BJ (cell line): ENCODE measurements around the gene MCF2. TPM values are rescaled to one million over a fixed set of nuclear protein-coding genes. Genes with fewer than 3 reads are reported as not detected.
A peak's percentile ranks its signal among the peaks of the same experiment; 100 is the strongest.

Experiments
- CTCF ChIA-PET: fragments of 350-600 bp; formaldehyde crosslinking; extraction: SDS; loops from one replicate; lab custom pipeline; 2021; ENCODE audit warnings: antibody characterized with exemption, inconsistent platforms; lab: Yijun Ruan, JAX
- POLR2A ChIA-PET: fragments of 300-600 bp; sonication (Branson Sonifier 250); formaldehyde crosslinking; extraction: SDS; loops from one replicate; lab custom pipeline; 2021; ENCODE audit warnings: antibody characterized with exemption; lab: Charles Lee
- DNase-seq: peaks from one replicate; pipeline ENCODE4 v3.0.0-alpha.2; 2011; ENCODE audit warnings: low read depth
- H3K27me3 ChIP-seq: 2 replicates; pipeline ENCODE4 v1.6.0; 2011; ENCODE audit warnings: low read length; ENCODE audit not compliant: control insufficient read depth, insufficient read depth
- H3K36me3 ChIP-seq: 2 replicates; pipeline ENCODE4 v1.5.1; 2011; ENCODE audit warnings: low read length; ENCODE audit not compliant: control insufficient read depth, insufficient read depth
- H3K4me3 ChIP-seq: 2 replicates; pipeline ENCODE4 v1.5.1; 2011; ENCODE audit warnings: low read depth, mild to moderate bottlenecking, control low read depth, low read length
- CTCF ChIP-seq: IDR thresholded peaks from 2 replicates; pipeline ENCODE4 v1.5.1; 2011; ENCODE audit warnings: low read depth, mild to moderate bottlenecking, control low read depth, inconsistent platforms, low read length, moderate library complexity; ENCODE audit not compliant: insufficient read depth
- polyA minus RNA-seq: library from RNA; depleted of rRNA, polyadenylated mRNA; stranded (reverse); fragments of >200 nt; gene quantifications from 2 replicates; pipeline ENCODE4 v1.2.3, GENCODE V29; 2011; rRNA and poly(A)+ RNA removed
- polyA plus RNA-seq: library from polyadenylated mRNA; depleted of rRNA; stranded (reverse); fragments of >200 nt; gene quantifications from 2 replicates; pipeline ENCODE4 v1.2.3, GENCODE V29; 2011; rRNA removed

MCF2 gene
- polyA plus RNA-seq (not detected in 2 replicates), polyA minus RNA-seq (not detected in 2 replicates)

- H3K36me3 ChIP-seq: no peaks in the 10 kb centered on the region
- no peak within 1 kb of the TSS for H3K4me3 ChIP-seq
- ChIA-PET CTCF (interaction anchor here (1.1 kb wide), 1 partner anchor 10 kb away, joined by 3 read pairs; no protein-coding TSS in a partner anchor), POLR2A (no interaction called here)
- H3K27me3 ChIP-seq: no peaks in the 10 kb centered on the region
- no peak for DNase-seq
- TF ChIP-seq CTCF: no peak
Observed at GRCh38 chrX:139708067-139708466, at the start of gene MCF2. MCF2 (minus strand) TSS chrX:139708167; CDS start chrX:139651744, 56,423 bp downstream.

- CTCF ChIA-PET: interaction anchor here (2.1 kb wide), 1 partner anchor 8 kb away, joined by 6 read pairs; no protein-coding TSS in a partner anchor
- POLR2A ChIA-PET: no interaction called here
Observed at GRCh38 chrX:139751053-139751452, 43.1 kb upstream of the MCF2 start.

GRCh38 chrX:139750390-139750789 is 42.4 kb upstream of the MCF2 start:
- ChIA-PET POLR2A (no interaction called here), CTCF (interaction anchor here (2.1 kb wide), 1 partner anchor 9 kb away, joined by 6 read pairs; no protein-coding TSS in a partner anchor)
- no peak for DNase-seq
- Histone ChIP-seq H3K27me3 (no peaks in the 10 kb centered on the region), H3K4me3 (no peak overlapping the region), H3K36me3 (no peaks in the 10 kb centered on the region)
- no peak for TF ChIP-seq CTCF

More at GRCh38 chrX:139751053-139751452, 43.1 kb upstream of the MCF2 start:
- no peaks in the 10 kb centered on the region for H3K36me3 ChIP-seq
- no peak for DNase-seq
- H3K27me3 ChIP-seq: no peaks in the 10 kb centered on the region
- TF ChIP-seq CTCF: no peak
- H3K4me3 ChIP-seq: no peak overlapping the region

- DNase-seq: peak; percentile 30
- ChIA-PET POLR2A (no interaction called here), CTCF (no interaction called here)
- TF ChIP-seq CTCF: no peak
- Histone ChIP-seq H3K36me3 (no peaks in the 10 kb centered on the region), H3K4me3 (no peak overlapping the region), H3K27me3 (no peaks in the 10 kb centered on the region)
Observed at GRCh38 chrX:139739138-139739537, 31.2 kb upstream of the MCF2 start.

- Histone ChIP-seq H3K27me3 (no peaks in the 10 kb centered on the region), H3K4me3 (no peak overlapping the region), H3K36me3 (no peaks in the 10 kb centered on the region)
- POLR2A ChIA-PET: no interaction called here
- CTCF ChIA-PET: no interaction called here
- no peak for DNase-seq
- no peak for TF ChIP-seq CTCF
Observed at GRCh38 chrX:139738581-139738980, 30.6 kb upstream of the MCF2 start.
